HepG2 (cell line): ENCODE data around the gene CABLES2. TPM values are rescaled to one million over a fixed set of nuclear protein-coding genes. Genes with fewer than 3 reads are reported as not detected.

Experiments
- ATM ChIP-seq: fragments of 450-650 bp; IDR thresholded peaks from 2 replicates; pipeline ENCODE4 v1.7.1; 2017; ENCODE audit warnings: mild to moderate bottlenecking, borderline replicate concordance
- EZH2 ChIP-seq: conservative IDR thresholded peaks from 2 replicates; pipeline ENCODE4 v1.6.1; 2012; ENCODE audit warnings: mild to moderate bottlenecking, low read depth, low read length, moderate library complexity
- FOSL1 ChIP-seq: sonication (generic); formaldehyde crosslinking; IDR thresholded peaks from 2 replicates; pipeline ENCODE4 v1.9.0; 2021; ENCODE audit warnings: missing genetic modification reagents, borderline replicate concordance
- FOXC1 ChIP-seq: sonication (generic); formaldehyde crosslinking; IDR thresholded peaks from 2 replicates; pipeline ENCODE4 v1.8.0; 2022; ENCODE audit warnings: mild to moderate bottlenecking, missing genetic modification reagents, borderline replicate concordance
- HCFC1 ChIP-seq: fragments of 150-350 bp; IDR thresholded peaks from 2 replicates; pipeline ENCODE4 v1.6.1; 2014; ENCODE audit warnings: low read depth, low read length
- MEIS2 ChIP-seq: sonication (generic); formaldehyde crosslinking; IDR thresholded peaks from 2 replicates; pipeline ENCODE4 v1.9.0; 2021; ENCODE audit warnings: mild to moderate bottlenecking, missing genetic modification reagents
- NFRKB ChIP-seq: fragments of 450-650 bp; IDR thresholded peaks from 2 replicates; pipeline ENCODE4 v1.6.1; 2017
- NFYC ChIP-seq: IDR thresholded peaks from 2 replicates; pipeline ENCODE4 v1.6.1; 2016; ENCODE audit warnings: missing genetic modification reagents, missing compliant biosample characterization
- NRL ChIP-seq: sonication (generic); formaldehyde crosslinking; IDR thresholded peaks from 2 replicates; pipeline ENCODE4 v1.5.0; 2020; ENCODE audit warnings: missing genetic modification reagents, mild to moderate bottlenecking, moderate library complexity, borderline replicate concordance
- SAFB2 ChIP-seq: sonication (generic); formaldehyde crosslinking; IDR thresholded peaks from 2 replicates; pipeline ENCODE4 v1.5.1; 2020; ENCODE audit warnings: missing genetic modification reagents, low read depth, mild to moderate bottlenecking, borderline replicate concordance
- SMAD9 ChIP-seq: sonication (generic); formaldehyde crosslinking; IDR thresholded peaks from 2 replicates; pipeline ENCODE4 v1.5.1; 2020; ENCODE audit warnings: mild to moderate bottlenecking, missing genetic modification reagents
- SNAPC2 ChIP-seq: sonication (generic); formaldehyde crosslinking; IDR thresholded peaks from 2 replicates; pipeline ENCODE4 v1.8.1; 2022; ENCODE audit warnings: mild to moderate bottlenecking, missing genetic modification reagents
- SPEN ChIP-seq: sonication (generic); formaldehyde crosslinking; IDR thresholded peaks from 2 replicates; pipeline ENCODE4 v1.5.1; 2020; ENCODE audit warnings: low read depth, mild to moderate bottlenecking, missing genetic modification reagents
- STAG1 ChIP-seq: sonication (generic); formaldehyde crosslinking; IDR thresholded peaks from 2 replicates; pipeline ENCODE4 v1.4.0; 2020; ENCODE audit warnings: missing genetic modification reagents
- TEAD3 ChIP-seq: optimal IDR thresholded peaks from 2 replicates; pipeline ENCODE3; 2016; ENCODE audit warnings: borderline replicate concordance
- ZNF160 ChIP-seq: sonication (generic); formaldehyde crosslinking; IDR thresholded peaks from 2 replicates; pipeline ENCODE4 v1.8.0; 2022; ENCODE audit warnings: mild to moderate bottlenecking, inconsistent platforms, missing genetic modification reagents
- ZNF354B ChIP-seq: sonication (generic); formaldehyde crosslinking; IDR thresholded peaks from 2 replicates; pipeline ENCODE4 v1.8.0; 2022; ENCODE audit warnings: mild to moderate bottlenecking, missing genetic modification reagents
- ZNF530 ChIP-seq: sonication (generic); formaldehyde crosslinking; IDR thresholded peaks from 2 replicates; pipeline ENCODE4 v1.5.0; 2020; ENCODE audit warnings: low read depth, mild to moderate bottlenecking, missing genetic modification reagents
- ZNF619 ChIP-seq: sonication (generic); formaldehyde crosslinking; IDR thresholded peaks from 2 replicates; pipeline ENCODE4 v1.4.0; 2020; ENCODE audit warnings: mild to moderate bottlenecking, missing genetic modification reagents
- ZNF891 ChIP-seq: sonication (generic); formaldehyde crosslinking; IDR thresholded peaks from 2 replicates; pipeline ENCODE4 v1.5.0; 2020; ENCODE audit warnings: mild to moderate bottlenecking, missing genetic modification reagents
- polyA plus RNA-seq, 8 experiments: library from polyadenylated mRNA; depleted of rRNA in 3 of 8; stranded (reverse) in 7 of 8; unstranded in 1 of 8; fragments of >200 nt; fragmentation: Illumina TruSeq in 4 of 8; extraction: Trizol in 4 of 8; gene quantifications; 2 replicates each; pipeline versions ENCODE4 v1.2.1 to v1.2.3, GENCODE V29; 2011 to 2016; ENCODE audit warnings: low read depth in 4 of 8, missing spikeins in 1 of 8, mixed read lengths in 1 of 8; ENCODE audit not compliant: insufficient read depth in 1 of 8
- total RNA-seq, 5 experiments: library from RNA; depleted of rRNA; stranded (reverse); fragments of >200 nt; fragmentation: Illumina TruSeq; extraction: Trizol; gene quantifications; 2 replicates each; pipeline ENCODE4 v1.2.3, GENCODE V29; 2016; ENCODE audit warnings: low read depth in 1 of 5
- TF ChIP-seq, protein P1 (sequence below): sonication (generic); formaldehyde crosslinking; IDR thresholded peaks from 2 replicates; pipeline ENCODE4 v1.8.0; 2022; ENCODE audit warnings: mild to moderate bottlenecking, missing genetic modification reagents
- TF ChIP-seq, protein P2 (sequence below): fragments of 450-650 bp; IDR thresholded peaks from 2 replicates; pipeline ENCODE4 v1.6.1; 2016
- TF ChIP-seq, protein P3 (sequence below): sonication (generic); formaldehyde crosslinking; IDR thresholded peaks from 2 replicates; pipeline ENCODE4 v1.4.0; 2020; ENCODE audit warnings: missing genetic modification reagents, borderline replicate concordance
- TF ChIP-seq, protein P4 (sequence below): sonication (generic); formaldehyde crosslinking; conservative IDR thresholded peaks from 2 replicates; pipeline ENCODE4 v1.4.0; 2020; ENCODE audit warnings: missing genetic modification reagents

Gene CABLES2
- total and polyA plus RNA-seq, 2 of the 13 experiments (the other 11 are each of a cell fraction or from before 2014, with no cell fraction given): 5.2 to 9.7 TPM

DNA sequence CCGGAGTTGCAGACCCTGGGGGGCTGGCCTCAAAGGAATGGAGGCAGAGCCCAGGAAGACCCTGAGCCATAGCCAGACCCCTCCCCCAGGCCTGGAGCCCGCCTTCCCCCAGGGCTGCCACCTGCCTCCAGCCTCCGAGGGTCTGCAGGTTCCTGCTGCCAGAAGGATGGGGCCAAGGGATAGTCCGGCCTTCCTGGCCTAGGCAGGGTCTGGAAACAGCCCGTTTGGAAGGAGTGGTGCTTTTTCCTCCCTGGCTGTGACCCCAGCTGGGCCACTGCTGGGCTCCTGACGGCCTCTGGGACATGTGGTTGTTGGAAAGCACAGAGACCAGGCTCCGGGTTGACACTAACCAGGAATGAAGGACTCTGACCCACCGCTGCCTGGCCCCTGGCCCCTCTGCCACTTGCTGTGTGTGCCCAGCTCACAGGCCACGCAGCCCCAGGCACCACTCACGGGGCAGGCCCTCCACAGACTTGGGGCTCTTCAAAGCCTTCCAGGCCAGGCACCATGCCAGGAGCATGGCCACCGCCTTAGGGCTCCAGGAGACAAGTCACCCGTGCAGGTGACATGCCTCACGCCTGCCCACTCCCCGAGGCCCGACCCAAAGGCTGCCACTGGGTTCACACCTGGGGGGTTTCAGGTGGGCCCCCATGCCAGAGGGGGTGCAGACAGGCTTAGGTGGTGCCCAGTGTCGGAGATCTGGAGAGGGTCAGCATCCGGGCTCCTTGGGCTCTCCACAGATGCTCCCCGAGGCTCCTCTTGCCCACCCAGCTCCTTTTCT, 36.1 kb downstream of the CABLES2 start (continued):
- TF ChIP-seq, protein P1, sequence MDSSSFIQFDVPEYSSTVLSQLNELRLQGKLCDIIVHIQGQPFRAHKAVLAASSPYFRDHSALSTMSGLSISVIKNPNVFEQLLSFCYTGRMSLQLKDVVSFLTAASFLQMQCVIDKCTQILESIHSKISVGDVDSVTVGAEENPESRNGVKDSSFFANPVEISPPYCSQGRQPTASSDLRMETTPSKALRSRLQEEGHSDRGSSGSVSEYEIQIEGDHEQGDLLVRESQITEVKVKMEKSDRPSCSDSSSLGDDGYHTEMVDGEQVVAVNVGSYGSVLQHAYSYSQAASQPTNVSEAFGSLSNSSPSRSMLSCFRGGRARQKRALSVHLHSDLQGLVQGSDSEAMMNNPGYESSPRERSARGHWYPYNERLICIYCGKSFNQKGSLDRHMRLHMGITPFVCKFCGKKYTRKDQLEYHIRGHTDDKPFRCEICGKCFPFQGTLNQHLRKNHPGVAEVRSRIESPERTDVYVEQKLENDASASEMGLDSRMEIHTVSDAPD: peak; percentile 83
- TF ChIP-seq NFRKB (no peak), SAFB2 (CRISPR knock-in tag) (no peak; the same call in 1 of the 2 replicates), EZH2 (no peak), NRL (CRISPR knock-in tag) (no peak; the same call in 1 of the 2 replicates), FOSL1 (CRISPR knock-in tag) (no peak), ZNF891 (CRISPR knock-in tag) (peak; percentile 84; the same call in 1 of the 2 replicates), ATM (no peak), ZNF619 (CRISPR knock-in tag) (peak; percentile 53), ZNF530 (CRISPR knock-in tag) (no peak), MEIS2 (CRISPR knock-in tag) (no peak), ZNF354B (CRISPR knock-in tag) (no peak), SNAPC2 (CRISPR knock-in tag) (peak; percentile 96), NFYC (CRISPR knock-in tag) (no peak), TEAD3 (CRISPR knock-in tag) (peak; percentile 76), FOXC1 (CRISPR knock-in tag) (no peak; the same call in 1 of the 2 replicates), SPEN (CRISPR knock-in tag) (peak; percentile 83; the same call in 1 of the 2 replicates), STAG1 (no peak), SMAD9 (CRISPR knock-in tag) (no peak), ZNF160 (no peak), HCFC1 (no peak)
- TF ChIP-seq, protein P2, sequence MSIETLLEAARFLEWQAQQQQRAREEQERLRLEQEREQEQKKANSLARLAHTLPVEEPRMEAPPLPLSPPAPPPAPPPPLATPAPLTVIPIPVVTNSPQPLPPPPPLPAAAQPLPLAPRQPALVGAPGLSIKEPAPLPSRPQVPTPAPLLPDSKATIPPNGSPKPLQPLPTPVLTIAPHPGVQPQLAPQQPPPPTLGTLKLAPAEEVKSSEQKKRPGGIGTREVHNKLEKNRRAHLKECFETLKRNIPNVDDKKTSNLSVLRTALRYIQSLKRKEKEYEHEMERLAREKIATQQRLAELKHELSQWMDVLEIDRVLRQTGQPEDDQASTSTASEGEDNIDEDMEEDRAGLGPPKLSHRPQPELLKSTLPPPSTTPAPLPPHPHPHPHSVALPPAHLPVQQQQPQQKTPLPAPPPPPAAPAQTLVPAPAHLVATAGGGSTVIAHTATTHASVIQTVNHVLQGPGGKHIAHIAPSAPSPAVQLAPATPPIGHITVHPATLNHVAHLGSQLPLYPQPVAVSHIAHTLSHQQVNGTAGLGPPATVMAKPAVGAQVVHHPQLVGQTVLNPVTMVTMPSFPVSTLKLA: peak; percentile 21; the same call in 1 of the 2 replicates
- TF ChIP-seq, protein P3, sequence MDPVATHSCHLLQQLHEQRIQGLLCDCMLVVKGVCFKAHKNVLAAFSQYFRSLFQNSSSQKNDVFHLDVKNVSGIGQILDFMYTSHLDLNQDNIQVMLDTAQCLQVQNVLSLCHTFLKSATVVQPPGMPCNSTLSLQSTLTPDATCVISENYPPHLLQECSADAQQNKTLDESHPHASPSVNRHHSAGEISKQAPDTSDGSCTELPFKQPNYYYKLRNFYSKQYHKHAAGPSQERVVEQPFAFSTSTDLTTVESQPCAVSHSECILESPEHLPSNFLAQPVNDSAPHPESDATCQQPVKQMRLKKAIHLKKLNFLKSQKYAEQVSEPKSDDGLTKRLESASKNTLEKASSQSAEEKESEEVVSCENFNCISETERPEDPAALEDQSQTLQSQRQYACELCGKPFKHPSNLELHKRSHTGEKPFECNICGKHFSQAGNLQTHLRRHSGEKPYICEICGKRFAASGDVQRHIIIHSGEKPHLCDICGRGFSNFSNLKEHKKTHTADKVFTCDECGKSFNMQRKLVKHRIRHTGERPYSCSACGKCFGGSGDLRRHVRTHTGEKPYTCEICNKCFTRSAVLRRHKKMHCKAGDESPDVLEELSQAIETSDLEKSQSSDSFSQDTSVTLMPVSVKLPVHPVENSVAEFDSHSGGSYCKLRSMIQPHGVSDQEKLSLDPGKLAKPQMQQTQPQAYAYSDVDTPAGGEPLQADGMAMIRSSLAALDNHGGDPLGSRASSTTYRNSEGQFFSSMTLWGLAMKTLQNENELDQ (CRISPR knock-in tag): no peak
- TF ChIP-seq, protein P4, sequence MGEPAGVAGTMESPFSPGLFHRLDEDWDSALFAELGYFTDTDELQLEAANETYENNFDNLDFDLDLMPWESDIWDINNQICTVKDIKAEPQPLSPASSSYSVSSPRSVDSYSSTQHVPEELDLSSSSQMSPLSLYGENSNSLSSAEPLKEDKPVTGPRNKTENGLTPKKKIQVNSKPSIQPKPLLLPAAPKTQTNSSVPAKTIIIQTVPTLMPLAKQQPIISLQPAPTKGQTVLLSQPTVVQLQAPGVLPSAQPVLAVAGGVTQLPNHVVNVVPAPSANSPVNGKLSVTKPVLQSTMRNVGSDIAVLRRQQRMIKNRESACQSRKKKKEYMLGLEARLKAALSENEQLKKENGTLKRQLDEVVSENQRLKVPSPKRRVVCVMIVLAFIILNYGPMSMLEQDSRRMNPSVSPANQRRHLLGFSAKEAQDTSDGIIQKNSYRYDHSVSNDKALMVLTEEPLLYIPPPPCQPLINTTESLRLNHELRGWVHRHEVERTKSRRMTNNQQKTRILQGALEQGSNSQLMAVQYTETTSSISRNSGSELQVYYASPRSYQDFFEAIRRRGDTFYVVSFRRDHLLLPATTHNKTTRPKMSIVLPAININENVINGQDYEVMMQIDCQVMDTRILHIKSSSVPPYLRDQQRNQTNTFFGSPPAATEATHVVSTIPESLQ (CRISPR knock-in tag): no peak; the same call in 1 of the 2 replicates
